H9 (cell line): ENCODE data around the gene PARD3. TPM values are rescaled to one million over a fixed set of nuclear protein-coding genes. Genes with fewer than 3 reads are reported as not detected.

Experiments used
- DNase-seq: peaks from one replicate; pipeline ENCODE4 v3.0.0-alpha.2; 2017
- H2AFZ ChIP-seq: one replicate; pipeline ENCODE4 v1.6.1; 2013; ENCODE audit warnings: mild to moderate bottlenecking, low read length, control low read depth, moderate library complexity
- H2AK5ac ChIP-seq: 2 replicates; pipeline ENCODE4 v1.6.1; 2013; ENCODE audit warnings: low read length, control low read depth, mixed read lengths; ENCODE audit not compliant: insufficient read length
- H2BK120ac ChIP-seq: one replicate; pipeline ENCODE4 v1.6.1; 2013; ENCODE audit warnings: low read depth, mild to moderate bottlenecking, low read length, control low read depth, inconsistent platforms; ENCODE audit not compliant: poor library complexity, severe bottlenecking
- H2BK12ac ChIP-seq: 2 replicates; pipeline ENCODE4 v1.6.1; 2013; ENCODE audit warnings: low read length, control low read depth, mixed read lengths, low read depth; ENCODE audit not compliant: insufficient read length
- H2BK15ac ChIP-seq: 2 replicates; pipeline ENCODE4 v1.6.1; 2013; ENCODE audit warnings: low read depth, low read length, control low read depth
- H2BK20ac ChIP-seq: one replicate; pipeline ENCODE4 v1.6.1; 2013; ENCODE audit warnings: low read depth, mild to moderate bottlenecking, low read length, control low read depth, inconsistent platforms; ENCODE audit not compliant: poor library complexity, severe bottlenecking
- H2BK5ac ChIP-seq: 2 replicates; pipeline ENCODE4 v1.6.1; 2013; ENCODE audit warnings: low read length, control low read depth, mixed read lengths; ENCODE audit not compliant: insufficient read length
- H3K14ac ChIP-seq: 2 replicates; pipeline ENCODE4 v1.6.1; 2013; ENCODE audit warnings: low read length, control low read depth; ENCODE audit not compliant: insufficient read depth
- H3K18ac ChIP-seq: 2 replicates; pipeline ENCODE4 v1.6.1; 2013; ENCODE audit warnings: low read depth, mild to moderate bottlenecking, mixed read lengths, low read length, control low read depth; ENCODE audit not compliant: insufficient read length
- H3K23ac ChIP-seq: 2 replicates; pipeline ENCODE4 v1.6.1; 2013; ENCODE audit warnings: low read length, control low read depth, mixed read lengths, low read depth; ENCODE audit not compliant: insufficient read length
- H3K23me2 ChIP-seq: 2 replicates; pipeline ENCODE4 v1.6.1; 2013; ENCODE audit warnings: low read depth, mild to moderate bottlenecking, mixed read lengths, low read length, control low read depth; ENCODE audit not compliant: insufficient read length, poor library complexity, severe bottlenecking
- H3K27ac ChIP-seq: 2 replicates; pipeline ENCODE4 v1.5.1; 2013; ENCODE audit warnings: low read length, control low read depth, mixed read lengths, low read depth; ENCODE audit not compliant: insufficient read length
- H3K27me3 ChIP-seq: 2 replicates; pipeline ENCODE4 v1.6.1; 2013; ENCODE audit warnings: low read length, control low read depth, inconsistent platforms; ENCODE audit not compliant: insufficient read depth
- H3K4ac ChIP-seq: 2 replicates; pipeline ENCODE4 v1.6.1; 2013; ENCODE audit warnings: low read depth, mild to moderate bottlenecking, control low read depth, inconsistent platforms, low read length, moderate library complexity
- H3K4me1 ChIP-seq: 2 replicates; pipeline ENCODE4 v1.6.1; 2013; ENCODE audit warnings: low read length, control low read depth, inconsistent platforms; ENCODE audit not compliant: insufficient read depth
- H3K4me2 ChIP-seq: 2 replicates; pipeline ENCODE4 v1.6.1; 2013; ENCODE audit warnings: low read length, control low read depth, mixed read lengths; ENCODE audit not compliant: insufficient read length, insufficient read depth
- H3K56ac ChIP-seq: 2 replicates; pipeline ENCODE4 v1.6.1; 2013; ENCODE audit warnings: low read depth, mild to moderate bottlenecking, mixed read lengths, low read length, control low read depth; ENCODE audit not compliant: insufficient read length
- H3K79me1 ChIP-seq: 2 replicates; pipeline ENCODE4 v1.6.1; 2013; ENCODE audit warnings: low read depth, mild to moderate bottlenecking, moderate library complexity, low read length, control low read depth, inconsistent platforms; ENCODE audit not compliant: insufficient read depth, poor library complexity, severe bottlenecking
- H3K79me2 ChIP-seq: 2 replicates; pipeline ENCODE4 v1.6.1; 2013; ENCODE audit warnings: low read length, control low read depth, inconsistent platforms; ENCODE audit not compliant: insufficient read depth
- H3K9ac ChIP-seq: 2 replicates; pipeline ENCODE4 v1.6.1; 2013; ENCODE audit warnings: low read length, control low read depth, mixed read lengths; ENCODE audit not compliant: insufficient read length; ENCODE audit errors: extremely low read depth
- H3K9me3 ChIP-seq: one replicate; pipeline ENCODE4 v1.6.1; 2013; ENCODE audit warnings: low read depth, low read length, inconsistent platforms; ENCODE audit not compliant: control insufficient read depth
- H3T11ph ChIP-seq: one replicate; pipeline ENCODE4 v1.6.1; 2013; ENCODE audit warnings: mild to moderate bottlenecking, low read length, control low read depth, inconsistent platforms
- H4K20me1 ChIP-seq: one replicate; pipeline ENCODE4 v1.6.1; 2013; ENCODE audit not compliant: control insufficient read depth, insufficient read length, insufficient read depth
- H4K5ac ChIP-seq: 2 replicates; pipeline ENCODE4 v1.6.1; 2013; ENCODE audit warnings: low read depth, mild to moderate bottlenecking, mixed read lengths, low read length, control low read depth; ENCODE audit not compliant: insufficient read length
- H4K8ac ChIP-seq: replicated peaks from 2 replicates; pipeline ENCODE4 v1.6.1; 2013; ENCODE audit warnings: low read length, control low read depth, mixed read lengths, low read depth; ENCODE audit not compliant: insufficient read length
- H4K91ac ChIP-seq: 2 replicates; pipeline ENCODE4 v1.6.1; 2013; ENCODE audit warnings: low read depth, mild to moderate bottlenecking, moderate library complexity, mixed read lengths, low read length, control low read depth; ENCODE audit not compliant: insufficient read length
- H3K27ac Mint-ChIP-seq, 3 experiments: 2 replicates in 2 of 3; 3 replicates in 1 of 3; pipeline ENCODE4 v1.8.0; 2020 to 2021; ENCODE audit warnings: mixed read lengths in 3 of 3, mild to moderate bottlenecking in 1 of 3, moderate library complexity in 1 of 3
- H3K27me3 Mint-ChIP-seq: 2 replicates; pipeline ENCODE4 v1.8.0; 2021; ENCODE audit warnings: low read depth, mild to moderate bottlenecking, moderate library complexity, mixed read lengths
- H3K36me3 Mint-ChIP-seq, 3 experiments: 2 replicates in 2 of 3; 3 replicates in 1 of 3; pipeline ENCODE4 v1.8.0; 2020 to 2021; ENCODE audit warnings: low read depth in 3 of 3, mixed read lengths in 3 of 3; ENCODE audit not compliant: insufficient read depth in 1 of 3
- H3K4me1 Mint-ChIP-seq, 2 experiments: 2 replicates each; pipeline ENCODE4 v1.8.0; 2020; ENCODE audit warnings: mixed read lengths in 2 of 2
- H3K4me3 Mint-ChIP-seq, 2 experiments: 2 replicates in 1 of 2; 3 replicates in 1 of 2; pipeline ENCODE4 v1.8.0; 2020 to 2021; ENCODE audit warnings: mild to moderate bottlenecking in 2 of 2, mixed read lengths in 2 of 2, moderate library complexity in 1 of 2
- H3K9me3 Mint-ChIP-seq, 2 experiments: 2 replicates in 1 of 2; 3 replicates in 1 of 2; pipeline ENCODE4 v1.8.0; 2020; ENCODE audit warnings: mild to moderate bottlenecking in 2 of 2, mixed read lengths in 2 of 2, moderate library complexity in 1 of 2
- CTCF ChIP-seq: fragments of 200-600 bp; sonication (generic); conservative IDR thresholded peaks from 3 replicates; pipeline ENCODE4 v1.8.0; 2021; ENCODE audit warnings: antibody characterized with exemption, mild to moderate bottlenecking
- WGBS: extraction: QIAGEN DNeasy Blood & Tissue Kit; methylation state at CpG from one replicate; pipeline ENCODE4 v1.1.7; 2013; ENCODE audit warnings: missing lambda C conversion rate, low lambda C conversion rate, mixed read lengths; ENCODE audit not compliant: insufficient read length; ENCODE audit errors: extremely low coverage; 5-methylcytosine and 5-hydroxymethylcytosine counted together
- total RNA-seq: library from RNA; stranded (reverse); gene quantifications from 2 replicates; pipeline ENCODE4 v1.2.1, GENCODE V29; 2021

Gene PARD3
- total RNA-seq, 1 experiment from 2014 or later: 44.7 TPM

- Mint-ChIP-seq H3K27ac (no peak overlapping the region), H3K4me3 (no peak overlapping the region), H3K27me3 (no peaks in the 10 kb centered on the region), H3K9me3 (peaks cover 2 to 4% of the 10 kb centered on the region in 2 experiments; a peak in 2 of 5 replicates), H3K4me1 (peaks cover 55 to 59% of the 10 kb centered on the region in 2 experiments), H3K36me3 (peaks cover 0 to 9% (median 2%) of the 10 kb centered on the region in 3 experiments; a peak in 3 of 7 replicates)
- no peaks in the 10 kb centered on the region for H3K79me1 ChIP-seq
- H3K9me3 ChIP-seq: no peaks in the 10 kb centered on the region
- H2BK5ac ChIP-seq: no peak overlapping the region
- H4K91ac ChIP-seq: no peak overlapping the region
- no peak overlapping the region for H3K9ac ChIP-seq
- no peak overlapping the region for H4K5ac ChIP-seq
- no peaks in the 10 kb centered on the region for H4K20me1 ChIP-seq
- no peak overlapping the region for H3K4ac ChIP-seq
- no peak overlapping the region for H3K56ac ChIP-seq
- H3K23me2 ChIP-seq: no peaks in the 10 kb centered on the region
- no peak overlapping the region for H3K18ac ChIP-seq
- H2BK120ac ChIP-seq: no peak overlapping the region
- no peak overlapping the region for H2BK12ac ChIP-seq
- peaks cover 9% of the 10 kb centered on the region for H3K4me1 ChIP-seq
- TF ChIP-seq CTCF: no peak
- no peaks in the 10 kb centered on the region for H3K79me2 ChIP-seq
- DNase-seq: no peak
- H3T11ph ChIP-seq: no peak overlapping the region
- no peak overlapping the region for H2AK5ac ChIP-seq
- H2BK15ac ChIP-seq: no peak overlapping the region
- H2BK20ac ChIP-seq: no peak overlapping the region
- no peak overlapping the region for H2AFZ ChIP-seq
- no peaks in the 10 kb centered on the region for H3K27me3 ChIP-seq
- no peak overlapping the region for H4K8ac ChIP-seq
- H3K14ac ChIP-seq: no peak overlapping the region
- no peak overlapping the region for H3K27ac ChIP-seq
- no peak overlapping the region for H3K23ac ChIP-seq
- no peak overlapping the region for H3K4me2 ChIP-seq
- no CpG with 5 or more reads among the region's 2 CpGs for WGBS
Measured at GRCh38 chr10:34175121-34175520, 640.0 kb downstream of the PARD3 start.
